Testis (tissue), 3 donors: ENCODE measurements around the gene DAD1. TPM values are rescaled to one million over a fixed set of nuclear protein-coding genes. Genes with fewer than 3 reads are reported as not detected.

Source experiments
- DNase-seq: peaks from one replicate; pipeline ENCODE4 v3.0.0-alpha.2; 2019
- H3K27ac ChIP-seq, 2 donors: fragments of 200-600 bp; sonication (generic); one replicate each; pipeline ENCODE4 v1.5.1; 2019
- H3K27me3 ChIP-seq: fragments of 200-600 bp; sonication (generic); one replicate; pipeline ENCODE4 v1.5.1; 2019
- H3K36me3 ChIP-seq: fragments of 200-600 bp; sonication (generic); one replicate; pipeline ENCODE4 v1.5.1; 2017; ENCODE audit warnings: low read depth; ENCODE audit errors: missing control alignments
- H3K4me1 ChIP-seq: fragments of 200-600 bp; sonication (generic); one replicate; pipeline ENCODE4 v1.5.1; 2019
- H3K4me3 ChIP-seq, 2 donors: fragments of 200-600 bp; sonication (generic); one replicate each; pipeline ENCODE4 v1.5.1; 2017 to 2019
- H3K9me3 ChIP-seq: fragments of 200-600 bp; sonication (generic); one replicate; pipeline ENCODE4 v1.5.1; 2017
- CTCF ChIP-seq, 3 experiments: fragments of 450-650 bp in 2 of 3; fragments of 200-600 bp in 1 of 3; sonication (generic) in 1 of 3; IDR thresholded peaks; one replicate each; pipeline ENCODE4 v1.5.1; 2016 to 2019; ENCODE audit warnings: antibody characterized with exemption in 3 of 3, mild to moderate bottlenecking in 2 of 3, moderate library complexity in 1 of 3
- POLR2A ChIP-seq: fragments of 450-650 bp; IDR thresholded peaks from one replicate; pipeline ENCODE4 v1.6.1; 2017; ENCODE audit warnings: antibody characterized with exemption, mild to moderate bottlenecking, moderate library complexity
- WGBS, 2 donors: methylation state at CpG; one replicate each; pipeline ENCODE4 v1.1.5; 2018; 5-methylcytosine and 5-hydroxymethylcytosine counted together
- intact Hi-C: fragments of 100-400 bp; cut with DNase I; formaldehyde crosslinking; loops from one replicate; pipeline ENCODE4 v1.15.1; 2023; ENCODE audit warnings: low total_unique reads
- polyA plus RNA-seq: library from polyadenylated mRNA; stranded (reverse); fragments of 350-450 nt; fragmentation: Illumina TruSeq; extraction: RNeasy Lipid Tissue Mini Kit (QIAGEN cat#74804); gene quantifications from one replicate; pipeline ENCODE4 v1.2.3, GENCODE V29; 2014; ENCODE audit warnings: low read depth, low replicate concordance; ENCODE audit not compliant: insufficient read depth
- total RNA-seq, 2 donors: library from RNA; depleted of rRNA; stranded (reverse); fragments of >200 nt; gene quantifications; one replicate each; pipeline ENCODE4 v1.2.3, GENCODE V29; 2016

DAD1 gene
- total and polyA plus RNA-seq, 3 donors from 2014 or later, result 209 to 350 (median 235) TPM

DNA sequence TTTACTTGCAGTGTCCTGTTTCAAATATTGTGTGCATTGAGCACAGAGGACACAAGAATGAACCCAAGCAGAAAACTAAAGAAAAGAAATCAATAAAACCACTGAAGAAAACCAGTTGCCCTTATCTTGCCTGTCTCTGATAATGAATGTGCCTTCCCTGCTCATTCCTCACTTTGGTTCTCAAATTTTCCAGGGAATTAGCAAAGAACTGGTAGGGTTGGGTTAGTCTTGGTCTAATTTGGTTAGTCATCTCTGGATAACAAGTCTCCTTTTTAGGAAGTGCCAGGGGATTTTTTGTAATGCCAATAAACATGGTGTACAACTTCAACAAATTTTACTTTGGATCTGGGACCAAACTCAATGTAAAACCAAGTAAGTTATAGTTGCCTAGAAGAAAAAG is 65.7 kb downstream of the DAD1 start:
- TF ChIP-seq POLR2A (no peak), CTCF (IDR thresholded peaks at IDR 0.05) (no peak)
- H3K4me1 ChIP-seq, result no peaks in the 10 kb centered on the region

DNA sequence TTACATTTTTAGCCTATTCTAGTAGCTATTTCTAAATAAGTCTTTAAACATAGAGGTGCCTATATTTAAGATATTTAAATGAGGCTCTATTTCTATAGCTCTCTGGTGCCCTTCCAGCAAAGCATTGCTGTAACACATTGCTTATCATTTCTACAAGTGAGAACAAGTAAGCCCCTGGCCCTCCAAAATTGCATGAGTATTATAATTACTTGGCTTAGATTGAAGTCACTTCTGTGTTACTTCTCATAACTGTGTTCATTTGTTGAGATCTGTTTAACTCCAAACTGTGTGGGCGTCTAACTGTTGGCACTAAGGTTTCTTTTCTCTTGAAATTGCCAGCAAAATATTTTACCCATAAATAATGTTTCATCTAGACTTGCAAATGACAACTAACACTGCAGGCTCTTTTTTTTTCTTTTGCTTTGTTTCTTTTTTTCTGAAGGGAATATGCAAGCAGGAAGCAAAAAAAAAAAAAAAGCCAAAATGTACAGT is 66.5 kb downstream of the DAD1 start:
- Histone ChIP-seq H3K27ac (no peak overlapping the region), H3K27me3 (no peaks in the 10 kb centered on the region), H3K4me1 (no peaks in the 10 kb centered on the region), H3K4me3 (no peak overlapping the region), H3K9me3 (no peaks in the 10 kb centered on the region), H3K36me3 (no peaks in the 10 kb centered on the region)
- intact Hi-C loops, result no loop called here
- 87 to 89% methylated on average over 1 of the region's 1 CpG for WGBS, 2 donors
- DNase-seq, result no peak
- TF ChIP-seq CTCF (IDR thresholded peaks at IDR 0.05) (no peak), POLR2A (no peak)

More for the DNA sequence above, 65.7 kb downstream of the DAD1 start:
- H3K27me3 ChIP-seq, result no peaks in the 10 kb centered on the region
- intact Hi-C loops, result no loop called here
- H3K9me3 ChIP-seq, result no peaks in the 10 kb centered on the region
- DNase-seq, result no peak
- no peak overlapping the region for H3K4me3 ChIP-seq
- no peak overlapping the region for H3K27ac ChIP-seq
- H3K36me3 ChIP-seq, result no peaks in the 10 kb centered on the region

- TF ChIP-seq CTCF (IDR thresholded peaks at IDR 0.05) (no peak), POLR2A (no peak)
- DNase-seq, result no peak
- Histone ChIP-seq H3K27ac (no peak overlapping the region), H3K36me3 (no peaks in the 10 kb centered on the region), H3K4me1 (no peaks in the 10 kb centered on the region), H3K4me3 (no peak overlapping the region), H3K9me3 (no peaks in the 10 kb centered on the region), H3K27me3 (no peaks in the 10 kb centered on the region)
- 86 to 91% methylated on average over 4 of the region's 4 CpGs for WGBS, 2 donors
- intact Hi-C loops, result no loop called here
These were observed 67.4 kb downstream of the DAD1 start for GRCh38 chr14:22521449-22522239.

DNA sequence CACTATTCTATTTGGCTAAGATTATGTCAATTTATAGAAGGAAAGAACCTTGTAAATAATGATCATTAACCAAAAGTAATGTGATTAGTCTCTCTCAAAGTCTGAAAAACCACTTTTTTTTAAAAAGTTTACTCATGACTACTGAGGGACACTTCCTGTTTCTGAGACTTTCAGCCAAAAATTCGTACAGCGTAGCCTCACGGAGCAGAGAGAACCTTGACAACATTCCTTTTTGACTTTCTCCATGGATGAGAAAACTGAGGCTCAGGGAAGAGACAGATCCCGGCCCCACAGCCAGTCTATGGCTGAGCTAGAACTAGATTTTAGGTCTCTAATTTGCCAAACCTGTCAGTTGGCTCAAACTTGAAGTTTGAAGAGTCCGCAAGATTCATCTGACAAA is 68.2 kb downstream of the DAD1 start:
- Histone ChIP-seq H3K9me3 (no peaks in the 10 kb centered on the region), H3K27ac (no peak overlapping the region), H3K27me3 (no peaks in the 10 kb centered on the region), H3K4me1 (no peaks in the 10 kb centered on the region), H3K36me3 (no peaks in the 10 kb centered on the region), H3K4me3 (no peak overlapping the region)
- WGBS, 2 donors, result 76 to 78% methylated on average over 5 of the region's 5 CpGs
- TF ChIP-seq POLR2A, result no peak
- no peak for TF ChIP-seq CTCF (IDR thresholded peaks at IDR 0.05)
- intact Hi-C loops, result no loop called here
- DNase-seq, result no peak
